ENCODE data around the gene EML5.
A peak's percentile ranks its signal among the peaks of the same experiment; 100 is the strongest.

Gene EML5

DNA sequence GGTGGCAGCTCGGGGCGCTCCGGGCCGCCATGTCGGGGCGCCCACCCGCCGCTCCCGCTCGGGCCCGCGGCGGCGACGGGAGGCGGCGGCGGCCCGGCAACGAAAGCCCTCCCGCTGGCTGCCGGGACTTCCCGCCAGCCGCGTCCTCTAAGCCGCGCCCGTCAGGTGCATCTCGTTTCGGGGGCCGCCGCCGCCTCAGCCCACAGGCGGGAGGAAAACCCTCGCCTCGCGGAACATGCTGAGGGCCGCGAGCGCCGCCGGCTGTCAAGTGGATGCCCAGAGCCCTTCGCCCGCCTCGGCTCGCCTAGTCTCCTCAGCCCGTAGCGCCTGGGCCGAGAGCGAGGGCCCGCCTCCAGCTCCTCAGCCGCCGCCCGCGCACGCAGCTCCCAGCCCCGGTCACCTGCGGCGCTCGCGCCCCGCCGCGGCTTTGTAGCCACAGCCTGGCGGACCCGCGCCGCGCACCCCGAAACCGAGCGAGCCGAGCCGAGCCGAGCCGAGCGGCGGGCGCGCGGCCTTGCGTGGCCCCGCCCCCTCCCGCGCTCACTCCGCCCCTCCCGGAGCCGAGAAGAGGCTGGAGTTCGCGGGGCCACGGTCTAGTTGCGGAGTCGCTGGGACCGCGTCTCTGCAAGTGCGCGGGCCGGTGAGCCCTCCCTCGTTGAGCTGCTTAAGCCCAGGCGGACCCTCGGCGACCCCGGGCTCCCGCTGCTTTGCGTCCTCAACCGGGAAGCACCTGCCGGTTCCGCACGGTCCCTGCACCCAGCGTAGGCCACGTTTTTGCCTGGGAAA lies at the start of gene EML5:
TSS of gene EML5 (minus strand) at position 481 of the 786 bp plus-strand sequence. CDS start at position 31, 450 bp downstream.
- in situ Hi-C loops (cut with MboI; ENCODE audit: low pct_unique_long_range_greater_than_20kb, low sequenced_read_pairs, unreplicated experiment), result no loop called here
- peak; percentile 40 for TF ChIP-seq CTCF (IDR thresholded peaks at IDR 0.05; ENCODE audit: extremely low read depth, insufficient read depth, missing control alignments)
- peak; percentile 85 for DNase-seq (ENCODE audit: low spot score)

- in situ Hi-C loops (cut with MboI; ENCODE audit: low pct_unique_long_range_greater_than_20kb, low sequenced_read_pairs, unreplicated experiment), result no loop called here
- DNase-seq (ENCODE audit: low spot score), result no peak
- TF ChIP-seq CTCF (IDR thresholded peaks at IDR 0.05; ENCODE audit: extremely low read depth, insufficient read depth, missing control alignments), result no peak
These were observed 49.7 kb upstream of the EML5 start for GRCh38 chr14:88842414-88842813.

- no peak for TF ChIP-seq CTCF (IDR thresholded peaks at IDR 0.05; ENCODE audit: extremely low read depth, insufficient read depth, missing control alignments)
- DNase-seq (ENCODE audit: low spot score), result no peak
- in situ Hi-C loops (cut with MboI; ENCODE audit: low pct_unique_long_range_greater_than_20kb, low sequenced_read_pairs, unreplicated experiment), result no loop called here
These were observed 49.0 kb upstream of the EML5 start for GRCh38 chr14:88841741-88842140.

- DNase-seq (ENCODE audit: low spot score), result no peak
- in situ Hi-C loops (cut with MboI; ENCODE audit: low pct_unique_long_range_greater_than_20kb, low sequenced_read_pairs, unreplicated experiment), result no loop called here
- no peak for TF ChIP-seq CTCF (IDR thresholded peaks at IDR 0.05; ENCODE audit: extremely low read depth, insufficient read depth, missing control alignments)
These were observed 48.2 kb upstream of the EML5 start for GRCh38 chr14:88840926-88841325.

- no peak for DNase-seq (ENCODE audit: low spot score)
- in situ Hi-C loops (cut with MboI; ENCODE audit: low pct_unique_long_range_greater_than_20kb, low sequenced_read_pairs, unreplicated experiment), result no loop called here
- no peak for TF ChIP-seq CTCF (IDR thresholded peaks at IDR 0.05; ENCODE audit: extremely low read depth, insufficient read depth, missing control alignments)
These were observed 45.3 kb upstream of the EML5 start for GRCh38 chr14:88838015-88838414.

DNA sequence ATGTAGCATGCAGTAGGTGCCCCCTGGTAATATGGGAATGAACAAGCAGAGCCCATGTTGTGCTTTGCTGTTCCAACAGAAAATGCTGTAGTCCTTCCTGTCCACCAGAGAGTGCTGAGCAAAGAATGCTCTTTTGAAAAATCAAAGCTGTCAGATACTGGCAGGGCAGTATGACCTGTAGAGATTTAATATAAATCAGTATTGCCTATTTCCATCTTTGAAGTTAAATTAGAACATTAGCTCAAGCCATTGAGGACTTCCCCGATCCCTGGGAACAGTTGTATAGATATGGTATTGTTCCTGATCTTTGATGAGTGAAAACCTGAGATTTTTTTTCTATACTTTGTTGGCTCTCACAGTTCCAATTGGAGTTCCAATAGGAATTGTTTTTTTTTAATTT lies 44.7 kb upstream of the EML5 start:
- no peak for DNase-seq (ENCODE audit: low spot score)
- no peak for TF ChIP-seq CTCF (IDR thresholded peaks at IDR 0.05; ENCODE audit: extremely low read depth, insufficient read depth, missing control alignments)
- in situ Hi-C loops (cut with MboI; ENCODE audit: low pct_unique_long_range_greater_than_20kb, low sequenced_read_pairs, unreplicated experiment), result no loop called here

All from GM13977 (cell line).